Bronchus fibroblast of lung (primary cell): ENCODE results near the gene ZFPM1. TPM values are rescaled to one million over a fixed set of nuclear protein-coding genes. Genes with fewer than 3 reads are reported as not detected.

ENCODE experiments used
- total RNA-seq: library from RNA; depleted of rRNA; stranded (reverse); fragments of >200 nt; gene quantifications from 2 replicates; pipeline ENCODE4 v1.2.3, GENCODE V29; 2015

The ZFPM1 gene
- 0.59 and 0.84 TPM in 2 replicates for total RNA-seq

DNA sequence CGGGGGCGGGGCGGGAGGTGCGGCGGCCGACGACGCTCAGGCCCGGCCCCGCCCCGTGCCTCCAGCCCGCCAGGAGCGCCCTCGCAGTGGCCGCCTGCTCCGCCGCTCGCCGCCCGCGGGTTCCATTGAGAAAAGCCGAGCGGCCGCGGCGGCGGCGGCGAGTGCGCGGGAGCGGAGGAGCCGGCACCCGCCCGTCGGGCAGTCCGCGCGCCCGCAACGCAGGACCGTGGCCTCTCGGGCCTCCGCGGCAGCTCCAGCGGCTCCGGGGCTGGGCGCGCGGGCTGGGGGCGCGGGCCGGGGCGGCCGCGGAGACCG is at the start of gene ZFPM1:
Gene ZFPM1, plus strand, starts transcription at position 64 of the 315 bp plus-strand sequence. CDS start 359 bp downstream, outside the sequence.

DNA sequence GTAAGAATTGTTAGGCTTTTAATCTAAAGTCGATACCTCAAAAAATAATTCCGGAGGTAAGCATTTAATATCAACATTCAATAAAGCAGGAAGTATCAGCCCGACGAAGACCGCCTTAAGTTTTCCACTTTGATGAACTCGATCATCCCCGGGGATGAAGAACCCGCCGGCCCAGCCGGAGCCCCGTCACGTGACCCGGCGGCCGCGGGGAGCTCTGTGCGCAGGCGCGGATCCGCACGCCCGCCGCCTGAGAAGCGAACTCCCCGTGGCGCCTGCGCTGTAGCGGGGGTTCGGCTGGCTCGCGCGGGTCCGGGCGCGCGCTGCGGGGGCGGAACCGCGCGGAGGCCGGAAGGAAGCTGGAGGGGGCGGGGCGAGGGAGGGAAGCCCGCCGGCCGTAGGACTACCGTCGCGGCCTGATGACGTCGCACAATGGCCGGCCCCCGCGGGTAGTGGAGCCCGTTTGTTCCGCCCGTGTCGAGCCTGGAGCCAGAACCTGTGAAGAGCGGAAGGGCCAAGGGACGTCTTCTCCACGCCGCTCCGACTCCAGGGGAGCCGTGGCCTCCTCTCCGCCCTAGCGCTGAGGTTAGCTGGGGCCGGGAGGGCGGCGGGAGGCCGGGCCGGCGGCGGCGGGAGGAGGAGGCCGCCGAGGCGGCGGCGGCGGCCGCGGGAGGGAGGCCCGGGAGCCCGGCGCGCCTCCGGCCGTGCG is 117.1 kb downstream of the ZFPM1 start, which contains the start of gene ZC3H18:
Gene ZC3H18, plus strand, starts transcription at position 419 of the 706 bp plus-strand sequence. CDS start 6,721 bp downstream, outside the sequence.

Other genes starting within 250 kb of the ZFPM1 start
- gene ZNF469, start 70.3 kb upstream of the ZFPM1 start, total RNA-seq: 2.8 and 3.2 TPM in 2 replicates
- gene ZC3H18, start 117.1 kb downstream of the ZFPM1 start, total RNA-seq: 14.0 and 16.5 TPM in 2 replicates
- gene IL17C, start 185.3 kb downstream of the ZFPM1 start, total RNA-seq: not detected in 2 replicates
- 218 and 230 TPM in 2 replicates for gene CYBA, start 197.8 kb downstream of the ZFPM1 start, total RNA-seq
- 324 and 341 TPM in 2 replicates for gene MVD, start 209.8 kb downstream of the ZFPM1 start, total RNA-seq
- under 0.01 and 0.45 TPM in 2 replicates for gene SNAI3, start 233.2 kb downstream of the ZFPM1 start, total RNA-seq